Breast epithelium (tissue), 3 donors: Measurements from ENCODE around the gene CIAO2B.

Experiments used
- POLR2A ChIP-seq: fragments of 450-650 bp; IDR thresholded peaks from one replicate; pipeline ENCODE4 v1.6.1; 2016; ENCODE audit warnings: antibody characterized with exemption, mild to moderate bottlenecking, moderate library complexity
- TF ChIP-seq, protein P1 (sequence below), 3 donors: fragments of 450-650 bp; IDR thresholded peaks; one replicate each; pipeline ENCODE4 v1.5.1; 2016 to 2017; ENCODE audit warnings: antibody characterized with exemption in 3 of 3, mild to moderate bottlenecking in 3 of 3, moderate library complexity in 3 of 3

GRCh38 chr16:66899945-66900710 lies 34.1 kb downstream of the CIAO2B start:
- TF ChIP-seq, protein P1, sequence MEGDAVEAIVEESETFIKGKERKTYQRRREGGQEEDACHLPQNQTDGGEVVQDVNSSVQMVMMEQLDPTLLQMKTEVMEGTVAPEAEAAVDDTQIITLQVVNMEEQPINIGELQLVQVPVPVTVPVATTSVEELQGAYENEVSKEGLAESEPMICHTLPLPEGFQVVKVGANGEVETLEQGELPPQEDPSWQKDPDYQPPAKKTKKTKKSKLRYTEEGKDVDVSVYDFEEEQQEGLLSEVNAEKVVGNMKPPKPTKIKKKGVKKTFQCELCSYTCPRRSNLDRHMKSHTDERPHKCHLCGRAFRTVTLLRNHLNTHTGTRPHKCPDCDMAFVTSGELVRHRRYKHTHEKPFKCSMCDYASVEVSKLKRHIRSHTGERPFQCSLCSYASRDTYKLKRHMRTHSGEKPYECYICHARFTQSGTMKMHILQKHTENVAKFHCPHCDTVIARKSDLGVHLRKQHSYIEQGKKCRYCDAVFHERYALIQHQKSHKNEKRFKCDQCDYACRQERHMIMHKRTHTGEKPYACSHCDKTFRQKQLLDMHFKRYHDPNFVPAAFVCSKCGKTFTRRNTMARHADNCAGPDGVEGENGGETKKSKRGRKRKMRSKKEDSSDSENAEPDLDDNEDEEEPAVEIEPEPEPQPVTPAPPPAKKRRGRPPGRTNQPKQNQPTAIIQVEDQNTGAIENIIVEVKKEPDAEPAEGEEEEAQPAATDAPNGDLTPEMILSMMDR (IDR thresholded peaks at IDR 0.05), result no peak
- TF ChIP-seq POLR2A, result no peak
